ENCODE results near the gene FAM228B.

Gene FAM228B

DNA sequence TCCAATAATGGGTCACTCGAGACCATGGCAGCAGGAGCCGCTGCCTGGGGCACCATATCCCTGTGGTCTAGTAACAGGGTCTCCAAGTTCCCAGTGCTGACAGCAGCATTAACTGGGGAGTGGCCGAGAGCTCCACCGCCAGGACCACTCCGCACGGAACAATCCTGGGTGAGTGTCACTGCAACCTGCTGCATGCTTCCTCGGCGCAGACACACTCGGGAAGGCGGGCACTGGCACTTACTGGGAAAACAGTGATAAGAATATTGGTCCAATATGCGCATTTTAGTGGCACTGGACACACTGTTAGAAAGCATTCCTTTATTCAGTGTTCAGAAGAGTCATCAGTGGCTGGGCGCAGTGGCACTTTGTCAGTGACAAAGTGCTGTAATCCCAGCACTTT lies 81.2 kb downstream of the FAM228B start:
- TF ChIP-seq CTCF (IDR thresholded peaks at IDR 0.05): no peak

DNA sequence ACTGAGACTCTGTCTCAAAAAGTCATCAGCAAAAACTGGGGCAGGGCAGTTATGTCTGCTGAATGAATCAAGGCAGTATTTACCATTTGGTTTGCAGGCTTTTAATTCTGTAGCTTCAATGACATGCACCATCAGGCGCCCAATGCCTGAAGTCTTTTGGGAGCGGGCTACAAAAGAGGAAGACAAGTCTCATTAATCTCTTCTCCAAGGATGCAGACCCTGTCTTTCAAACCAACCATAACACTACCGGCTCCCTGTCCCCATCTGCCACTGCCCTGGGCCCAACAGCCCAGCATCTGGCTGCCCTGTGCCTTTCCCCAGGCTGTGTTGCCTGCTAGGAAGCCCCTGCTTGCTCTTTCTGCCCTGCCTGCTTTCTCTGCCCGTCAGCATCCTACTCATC lies 81.9 kb downstream of the FAM228B start:
- no peak for TF ChIP-seq CTCF (IDR thresholded peaks at IDR 0.05)

- no peak for TF ChIP-seq CTCF (IDR thresholded peaks at IDR 0.05)
Observed at GRCh38 chr2:24206242-24206641, 83.0 kb downstream of the FAM228B start.

DNA sequence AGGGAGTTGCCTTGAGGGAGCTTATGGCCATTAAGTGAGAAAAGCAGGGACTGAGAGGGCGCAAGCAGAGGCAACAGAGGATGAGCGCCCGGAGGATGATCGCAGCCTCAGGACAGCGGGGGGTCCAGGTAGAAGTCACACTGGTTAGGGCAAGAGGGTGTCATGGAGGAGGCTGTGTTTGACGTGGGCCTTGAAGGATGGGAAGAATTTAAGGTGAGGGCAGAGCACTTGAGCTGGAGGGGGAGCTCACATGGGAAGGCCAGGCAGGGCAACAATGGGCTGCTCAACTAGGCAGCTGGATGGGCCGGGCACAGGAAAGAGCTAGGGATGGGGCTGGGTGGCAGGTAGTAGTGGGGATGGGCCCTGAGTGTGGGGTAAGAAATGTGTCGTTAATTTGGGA lies 83.4 kb downstream of the FAM228B start:
- no peak for TF ChIP-seq CTCF (IDR thresholded peaks at IDR 0.05)

GRCh38 chr2:24207359-24207758 lies 84.1 kb downstream of the FAM228B start:
- no peak for TF ChIP-seq CTCF (IDR thresholded peaks at IDR 0.05)

DNA sequence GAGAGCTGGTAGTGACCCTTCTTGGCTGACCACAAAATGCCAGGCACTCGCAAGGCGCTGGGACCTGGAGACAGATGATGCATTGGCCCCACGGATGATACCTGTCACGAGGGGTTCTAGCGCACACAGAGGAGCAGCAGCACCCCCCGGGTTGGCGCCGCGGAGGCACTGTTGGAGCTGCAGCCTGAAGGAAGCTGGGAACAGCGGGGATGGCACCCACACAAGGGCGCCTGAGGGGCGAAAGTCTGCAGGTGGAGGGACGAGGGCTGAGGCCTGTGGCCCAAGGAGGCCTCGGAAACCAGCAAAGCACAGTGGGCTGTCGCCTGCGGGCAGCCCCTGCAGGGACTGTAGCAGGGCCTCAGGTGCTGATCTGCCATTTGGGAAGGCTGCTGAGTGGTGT lies 85.2 kb downstream of the FAM228B start:
- no peak for TF ChIP-seq CTCF (IDR thresholded peaks at IDR 0.05)

- no peak for TF ChIP-seq CTCF (IDR thresholded peaks at IDR 0.05)
Observed at GRCh38 chr2:24209389-24210105, 86.3 kb downstream of the FAM228B start.

- TF ChIP-seq CTCF (IDR thresholded peaks at IDR 0.05): no peak
Observed at GRCh38 chr2:24210106-24210455, 86.8 kb downstream of the FAM228B start.

Data from LNCAP (cell line).